Epidermal melanocyte (primary cell): ENCODE data around the gene ITM2B.

Source experiments
- DNase-seq: peaks from one replicate; pipeline ENCODE4 v3.0.0; 2011; ENCODE audit warnings: low spot score; ENCODE audit not compliant: insufficient read length

The ITM2B gene

DNA sequence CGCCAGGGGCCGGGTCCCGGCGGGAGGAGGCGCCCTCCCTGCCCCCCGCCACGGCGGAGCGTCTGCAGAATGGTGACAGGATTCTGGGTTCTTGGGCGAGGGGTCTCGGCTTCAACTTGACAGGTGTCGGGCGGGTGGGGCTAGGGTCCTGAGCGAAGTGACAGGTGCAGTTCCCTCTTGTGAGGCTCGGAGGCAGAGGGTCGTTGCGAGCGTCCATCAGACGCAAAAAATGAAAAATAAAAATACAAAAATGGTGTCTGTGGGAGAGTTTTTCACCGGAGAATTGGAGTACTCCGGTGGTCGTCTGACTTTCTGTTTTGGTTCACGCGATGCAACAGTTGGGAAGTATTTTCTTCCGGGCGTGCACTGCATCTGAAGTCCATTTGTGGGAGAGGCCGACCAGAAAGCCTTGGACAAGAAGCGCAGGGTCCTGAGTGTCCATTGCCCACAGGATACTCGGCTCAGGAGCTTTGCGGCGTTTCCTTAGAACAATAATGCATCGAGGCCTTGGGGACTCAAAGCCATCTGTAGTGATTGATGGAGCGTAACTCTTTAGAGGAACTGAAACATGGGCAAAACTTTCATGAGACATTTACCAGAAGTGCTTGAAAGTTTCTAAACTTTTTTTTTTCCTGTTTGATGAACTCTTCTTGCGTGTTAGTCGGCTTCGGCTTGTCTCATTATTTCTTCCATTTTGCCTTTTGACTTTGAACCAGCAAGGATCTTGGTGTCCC, 71.3 kb downstream of the ITM2B start:
- DNase-seq = peak; percentile 54

DNA sequence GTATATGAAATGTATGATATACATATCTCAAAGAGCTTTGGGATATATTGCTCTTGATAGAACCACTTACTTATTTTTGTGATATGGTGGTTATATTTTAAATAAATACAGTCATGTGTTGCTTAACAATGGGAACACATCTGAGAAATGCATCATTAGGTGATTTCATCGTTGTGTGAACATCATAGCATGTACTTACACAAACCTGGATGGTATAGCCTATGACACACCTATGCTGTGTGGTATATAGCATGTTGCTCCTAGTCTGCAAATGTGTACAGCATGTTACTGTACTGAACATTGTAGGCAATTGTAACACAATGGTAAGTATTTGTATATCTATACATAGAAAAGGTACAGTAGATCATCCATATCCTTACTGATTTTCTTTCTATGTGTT, 78.2 kb downstream of the ITM2B start:
- no peak for DNase-seq

GRCh38 chr13:48315969-48316650, 83.1 kb downstream of the ITM2B start:
- no peak for DNase-seq

DNA sequence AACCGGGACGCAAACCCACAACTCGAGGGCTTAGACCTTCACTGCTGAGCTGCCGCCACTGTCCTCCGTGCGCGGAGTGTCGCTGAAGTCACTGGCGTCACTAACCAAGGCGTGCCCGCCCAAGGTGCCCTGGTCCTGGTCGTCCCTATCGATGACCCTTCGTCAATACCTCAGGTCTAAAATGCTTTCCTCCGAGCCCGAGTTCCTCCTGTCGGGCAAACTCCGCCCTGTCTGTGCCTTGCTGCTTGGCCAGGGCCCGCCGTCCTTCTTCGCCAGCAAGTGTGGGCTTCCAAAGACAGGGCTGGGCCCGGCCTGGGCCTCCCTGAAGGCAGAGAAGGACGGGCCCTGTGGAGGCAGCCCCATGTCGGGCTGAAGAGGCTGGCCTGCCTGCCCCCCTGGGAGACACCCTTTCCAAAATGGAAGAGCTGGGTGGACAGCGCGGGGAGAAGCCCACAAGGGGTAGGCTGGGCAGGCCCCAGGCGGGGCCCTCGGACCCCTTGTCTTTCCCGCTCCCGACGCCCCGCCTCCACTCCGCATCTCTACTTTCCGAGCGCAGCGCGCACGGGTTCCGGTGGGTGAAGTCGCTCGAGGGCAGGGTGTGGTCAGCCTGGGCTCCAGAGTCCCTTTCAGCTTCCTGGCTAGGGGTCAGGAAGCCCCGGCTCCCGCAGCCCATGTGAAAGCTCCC, 84.0 kb downstream of the ITM2B start:
- DNase-seq = no peak

DNA sequence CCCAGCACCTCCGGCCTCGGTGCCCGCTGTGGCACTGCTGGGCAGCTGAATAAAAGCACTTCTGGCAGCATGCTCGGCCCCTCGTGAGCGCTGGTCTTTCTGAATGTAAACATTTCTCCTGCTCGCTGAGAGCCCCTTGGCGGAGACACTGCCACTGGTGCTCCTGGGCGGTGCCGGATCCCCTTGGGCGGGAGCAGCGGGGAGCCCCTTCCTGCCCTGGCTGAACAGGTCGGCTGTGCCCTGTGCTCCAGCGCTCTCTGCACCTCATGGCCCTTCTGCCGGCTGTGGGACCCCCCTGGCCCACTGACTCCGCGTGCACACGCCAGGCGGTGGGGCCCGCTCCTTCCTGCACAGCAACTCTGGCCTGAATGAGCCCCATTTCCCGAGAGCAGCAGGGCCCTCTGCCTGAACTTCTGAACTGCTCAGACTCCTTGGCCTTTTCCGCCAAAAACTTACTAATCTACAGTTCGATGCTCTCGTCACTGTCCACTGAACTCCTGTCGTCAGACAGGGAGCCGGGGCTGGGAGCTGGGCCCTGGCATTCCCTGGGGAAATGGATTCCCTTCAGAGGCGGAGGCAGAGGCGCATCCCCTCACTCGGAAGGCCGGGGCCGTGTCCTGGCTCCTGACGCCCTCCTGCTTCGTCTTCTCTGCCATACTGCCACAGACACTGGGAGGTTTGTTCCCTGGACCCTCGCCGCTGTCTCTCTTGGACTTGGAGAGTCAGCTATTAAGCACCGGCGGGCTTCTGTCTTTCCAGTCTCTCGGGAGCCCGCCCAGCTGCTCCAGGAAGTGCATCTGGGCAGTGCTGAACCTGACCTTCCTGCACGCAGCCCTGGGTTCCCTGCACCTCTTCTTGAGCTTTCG, 84.7 kb downstream of the ITM2B start:
- DNase-seq = no peak

GRCh38 chr13:48318377-48318811, 85.4 kb downstream of the ITM2B start:
- DNase-seq = no peak

GRCh38 chr13:48318821-48319511, 86.0 kb downstream of the ITM2B start:
- DNase-seq = no peak
